HepG2 (cell line): ENCODE results near the gene CEBPG. TPM values are rescaled to one million over a fixed set of nuclear protein-coding genes. Genes with fewer than 3 reads are reported as not detected.

Experiments
- ATAC-seq: fragments of 200-7000 bp; cut with Tn5 transposase; 3 replicates; pipeline ENCODE4 v1.9.1; 2020; ENCODE audit warnings: mild to moderate bottlenecking, moderate library complexity
- BruUV-seq: library from RNA; stranded (reverse); fragments of 400-500 nt; replicated peaks from 2 replicates; lab custom pipeline; 2021; lab: Mats Ljungman, UMichigan
- CTCF ChIA-PET: fragments of 300-600 bp; formaldehyde crosslinking; extraction: SDS; loops from one replicate; lab custom pipeline; 2021; ENCODE audit warnings: low total read pairs, inconsistent platforms, low intra/inter-chr PET ratio; lab: Yijun Ruan, JAX
- POLR2A ChIA-PET: fragments of 350-600 bp; sonication (Branson Sonifier 250); formaldehyde crosslinking; loops from one replicate; lab custom pipeline; 2020; ENCODE audit warnings: antibody characterized with exemption, inconsistent platforms; lab: Yijun Ruan, JAX
- DNase-seq: peaks from one replicate; pipeline ENCODE4 v3.0.0-alpha.2; 2015; ENCODE audit warnings: low spot score
- FAIRE-seq: peaks from 3 replicates; lab custom pipeline; 2011; peaks lifted over from hg19 to GRCh38; lab: Jason Lieb, UNC
- H2AFZ ChIP-seq: one replicate; pipeline ENCODE4 v1.6.1; 2011; ENCODE audit warnings: low read length, inconsistent platforms
- H3K27ac ChIP-seq: fragments of 300-600 bp; 3 replicates; pipeline ENCODE4 v1.8.0; 2011; ENCODE audit warnings: mixed run types, mild to moderate bottlenecking, mixed read lengths, low read length, inconsistent platforms; ENCODE audit not compliant: insufficient read depth; ENCODE audit errors: extremely low read length
- H3K27me3 ChIP-seq, 2 experiments: fragments of 200-600 bp in 1 of 2; 2 replicates in 1 of 2; 3 replicates in 1 of 2; pipeline versions ENCODE4 v1.6.0 to v1.8.0; 2011; ENCODE audit warnings: low read length in 2 of 2, mild to moderate bottlenecking in 2 of 2, moderate library complexity in 2 of 2, inconsistent platforms in 1 of 2; ENCODE audit not compliant: insufficient read depth in 2 of 2, control insufficient read depth in 1 of 2
- H3K36me3 ChIP-seq, 2 experiments: fragments of 200-600 bp in 1 of 2; replicated peaks in 1 of 2; 2 replicates in 1 of 2; 3 replicates in 1 of 2; pipeline versions ENCODE4 v1.5.1 to v1.8.0; 2011; ENCODE audit warnings: low read length in 2 of 2, inconsistent platforms in 1 of 2; ENCODE audit not compliant: insufficient read depth in 2 of 2, control insufficient read depth in 1 of 2
- H3K4me1 ChIP-seq: 2 replicates; pipeline ENCODE4 v1.5.1; 2012; ENCODE audit warnings: low read length, inconsistent platforms; ENCODE audit not compliant: insufficient read depth
- H3K4me2 ChIP-seq: 2 replicates; pipeline ENCODE4 v1.6.0; 2011; ENCODE audit warnings: low read depth, low read length, inconsistent platforms
- H3K4me3 ChIP-seq, 3 experiments: fragments of 200-600 bp in 1 of 3; sonication (generic), shearing (Covaris generic) in 1 of 3; replicated peaks in 1 of 3; 2 replicates each; pipeline ENCODE4 v1.5.1; 2011 to 2016; ENCODE audit warnings: low read length in 3 of 3, inconsistent platforms in 2 of 3, low read depth in 2 of 3, mild to moderate bottlenecking in 2 of 3, control low read depth in 1 of 3, mixed read lengths in 1 of 3; ENCODE audit not compliant: insufficient read depth in 1 of 3
- H3K79me2 ChIP-seq: one replicate; pipeline ENCODE4 v1.6.1; 2011; ENCODE audit warnings: low read length, inconsistent platforms; ENCODE audit not compliant: insufficient read depth
- H3K9ac ChIP-seq: 2 replicates; pipeline ENCODE4 v1.6.0; 2011; ENCODE audit warnings: mild to moderate bottlenecking, low read depth, low read length, inconsistent platforms; ENCODE audit not compliant: insufficient read depth
- H3K9me3 ChIP-seq: 2 replicates; pipeline ENCODE4 v1.5.1; 2012; ENCODE audit warnings: mild to moderate bottlenecking, low read length
- H4K20me1 ChIP-seq: 2 replicates; pipeline ENCODE4 v1.6.0; 2011; ENCODE audit warnings: inconsistent platforms, mild to moderate bottlenecking, low read length, moderate library complexity; ENCODE audit not compliant: insufficient read depth
- ETS1 ChIP-seq: sonication (generic); formaldehyde crosslinking; IDR thresholded peaks from 2 replicates; pipeline ENCODE4 v1.4.0; 2020; ENCODE audit warnings: missing genetic modification reagents
- KDM2A ChIP-seq: sonication (generic); formaldehyde crosslinking; IDR thresholded peaks from 2 replicates; pipeline ENCODE4 v1.4.0; 2020; ENCODE audit warnings: low read depth, missing genetic modification reagents, borderline replicate concordance
- NR2C2 ChIP-seq: sonication (generic); formaldehyde crosslinking; IDR thresholded peaks from 2 replicates; pipeline ENCODE4 v1.4.0; 2020; ENCODE audit warnings: missing genetic modification reagents, mild to moderate bottlenecking, moderate library complexity, borderline replicate concordance
- POGZ ChIP-seq: sonication (generic); formaldehyde crosslinking; IDR thresholded peaks from 2 replicates; pipeline ENCODE4 v1.4.0; 2020; ENCODE audit warnings: mild to moderate bottlenecking, missing genetic modification reagents
- PRDM15 ChIP-seq: sonication (generic); formaldehyde crosslinking; IDR thresholded peaks from 2 replicates; pipeline ENCODE4 v1.4.0; 2020; ENCODE audit warnings: missing genetic modification reagents
- SOX13 ChIP-seq, 3 experiments: fragments of 450-650 bp in 1 of 3; sonication (generic) in 1 of 3; formaldehyde crosslinking in 1 of 3; IDR thresholded peaks in 2 of 3; conservative IDR thresholded peaks in 1 of 3; 2 replicates each; pipeline versions ENCODE4 v1.5.0 to v1.6.1; 2016 to 2020; ENCODE audit warnings: antibody characterized with exemption in 1 of 3, mild to moderate bottlenecking in 1 of 3, missing compliant biosample characterization in 1 of 3, missing genetic modification reagents in 1 of 3, moderate library complexity in 1 of 3
- ZBTB39 ChIP-seq: sonication (generic); formaldehyde crosslinking; IDR thresholded peaks from 2 replicates; pipeline ENCODE4 v1.5.0; 2020; ENCODE audit warnings: missing genetic modification reagents
- ZNF484 ChIP-seq: sonication (generic); formaldehyde crosslinking; IDR thresholded peaks from 2 replicates; pipeline ENCODE4 v1.5.1; 2020; ENCODE audit warnings: mild to moderate bottlenecking, low read depth, missing genetic modification reagents, borderline replicate concordance
- ZNF768 ChIP-seq: sonication (generic); formaldehyde crosslinking; IDR thresholded peaks from 2 replicates; pipeline ENCODE4 v1.4.0; 2020; ENCODE audit warnings: missing genetic modification reagents
- WGBS: methylation state at CpG from one replicate; pipeline ENCODE4 v1.1.6; 2017; ENCODE audit warnings: low lambda C conversion rate; 5-methylcytosine and 5-hydroxymethylcytosine counted together
- in situ Hi-C: cut with HindIII; loops from 2 replicates; pipeline ENCODE4 v1.10.0; 2017; ENCODE audit warnings: low pct_unique_long_range_greater_than_20kb; ENCODE audit not compliant: extremely low pct_ligation_motif_present
- intact Hi-C: fragments of 100-400 bp; cut with micrococcal nuclease; formaldehyde crosslinking; loops from one replicate; pipeline ENCODE4 v1.10.0; 2022; ENCODE audit not compliant: unreplicated experiment
- polyA plus RNA-seq, 8 experiments: library from polyadenylated mRNA; depleted of rRNA in 3 of 8; stranded (reverse) in 7 of 8; unstranded in 1 of 8; fragments of >200 nt; fragmentation: Illumina TruSeq in 4 of 8; extraction: Trizol in 4 of 8; gene quantifications; 2 replicates each; pipeline versions ENCODE4 v1.2.1 to v1.2.3, GENCODE V29; 2011 to 2016; ENCODE audit warnings: low read depth in 4 of 8, missing spikeins in 1 of 8, mixed read lengths in 1 of 8; ENCODE audit not compliant: insufficient read depth in 1 of 8
- total RNA-seq, 5 experiments: library from RNA; depleted of rRNA; stranded (reverse); fragments of >200 nt; fragmentation: Illumina TruSeq; extraction: Trizol; gene quantifications; 2 replicates each; pipeline ENCODE4 v1.2.3, GENCODE V29; 2016; ENCODE audit warnings: low read depth in 1 of 5

The CEBPG gene
- total and polyA plus RNA-seq, 2 of the 13 experiments (the other 11 are each of a cell fraction or from before 2014, with no cell fraction given), result 25.7 to 34.3 TPM

- Histone ChIP-seq H3K4me2 (no peak overlapping the region), H3K79me2 (no peaks in the 10 kb centered on the region), H3K27me3 (0 out of 5 replicates have a peak, but pooled peaks cover 0 to 5% of the 10 kb centered on the region in 2 experiments), H3K36me3 (no peaks in the 10 kb centered on the region)
- intact Hi-C loops (no loop called here), in situ Hi-C loops (no loop called here)
- 85% methylated on average over 3 of the region's 3 CpGs for WGBS
- FAIRE-seq, result no peak
- TF ChIP-seq NR2C2 (CRISPR knock-in tag) (0 out of 2 replicates have a peak, but pooled peaks have one; percentile 3), ZNF484 (CRISPR knock-in tag) (no peak)
- TF ChIP-seq, all 625 proteins: peak for 1
- ATAC-seq, result no peak
- H3K27ac ChIP-seq, result no peak overlapping the region
- ChIA-PET POLR2A (interaction anchor here (1.2 to 1.3 kb wide), 2 partner anchors 15 to 64 kb away, joined by 3 read pairs; no protein-coding TSS in a partner anchor), CTCF (interaction anchor here (1.6 kb wide), 1 partner anchor 73 kb away, joined by 9 read pairs; no protein-coding TSS in a partner anchor)
- no peak overlapping the region for H3K4me3 ChIP-seq
- H3K4me1 ChIP-seq, result peaks cover 27% of the 10 kb centered on the region
- no peaks in the 10 kb centered on the region for H4K20me1 ChIP-seq
- DNase-seq, result no peak
- no peak overlapping the region for H2AFZ ChIP-seq
- no TSS peak for BruUV-seq
- H3K9ac ChIP-seq, result no peak overlapping the region
- H3K9me3 ChIP-seq, result no peaks in the 10 kb centered on the region
These were observed 39.2 kb upstream of the CEBPG start for GRCh38 chr19:33334271-33334670.

GRCh38 chr19:33335446-33335845 is 38.1 kb upstream of the CEBPG start:
- Histone ChIP-seq H3K79me2 (no peaks in the 10 kb centered on the region), H4K20me1 (no peaks in the 10 kb centered on the region), H3K4me2 (no peak overlapping the region), H3K4me1 (peaks cover 16% of the 10 kb centered on the region), H2AFZ (no peak overlapping the region), H3K36me3 (no peaks in the 10 kb centered on the region), H3K9me3 (no peaks in the 10 kb centered on the region), H3K9ac (no peak overlapping the region), H3K27ac (no peak overlapping the region), H3K4me3 (no peak overlapping the region), H3K27me3 (no peaks in the 10 kb centered on the region)
- ATAC-seq, result no peak
- POLR2A ChIA-PET, result no interaction called here
- DNase-seq, result no peak
- FAIRE-seq, result no peak
- no TSS peak for BruUV-seq
- WGBS, result 58% methylated on average over 5 of the region's 5 CpGs
- in situ Hi-C loops (no loop called here), intact Hi-C loops (no loop called here)
- CTCF ChIA-PET, result no interaction called here
- TF ChIP-seq PRDM15 (CRISPR knock-in tag), result no peak
- no peak for TF ChIP-seq KDM2A
- no peak for TF ChIP-seq ZNF768
- TF ChIP-seq SOX13 (IDR thresholded peaks at IDR 0.05), result no peak
- TF ChIP-seq SOX13 (CRISPR knock-in tag; conservative IDR thresholded peaks at IDR 0.05 in 1 of 2, IDR thresholded peaks at IDR 0.05 in 1 of 2), result no peak
- no peak for TF ChIP-seq POGZ (CRISPR knock-in tag)
- TF ChIP-seq ZBTB39 (CRISPR knock-in tag), result no peak
- no peak for TF ChIP-seq ETS1 (CRISPR knock-in tag)
